ENCODE measurements around the gene SCAMP4.

GRCh38 chr19:1871630-1872029, 33.6 kb upstream of the SCAMP4 start:
- no peak for TF ChIP-seq CTCF (IDR thresholded peaks at IDR 0.05; ENCODE audit: insufficient read depth, low read length)
- no peak for TF ChIP-seq POLR2AphosphoS5 (IDR thresholded peaks at IDR 0.05; ENCODE audit: low read depth)
- TF ChIP-seq GABPA (IDR thresholded peaks at IDR 0.05; ENCODE audit: low read depth), result no peak
- TF ChIP-seq, protein P1, sequence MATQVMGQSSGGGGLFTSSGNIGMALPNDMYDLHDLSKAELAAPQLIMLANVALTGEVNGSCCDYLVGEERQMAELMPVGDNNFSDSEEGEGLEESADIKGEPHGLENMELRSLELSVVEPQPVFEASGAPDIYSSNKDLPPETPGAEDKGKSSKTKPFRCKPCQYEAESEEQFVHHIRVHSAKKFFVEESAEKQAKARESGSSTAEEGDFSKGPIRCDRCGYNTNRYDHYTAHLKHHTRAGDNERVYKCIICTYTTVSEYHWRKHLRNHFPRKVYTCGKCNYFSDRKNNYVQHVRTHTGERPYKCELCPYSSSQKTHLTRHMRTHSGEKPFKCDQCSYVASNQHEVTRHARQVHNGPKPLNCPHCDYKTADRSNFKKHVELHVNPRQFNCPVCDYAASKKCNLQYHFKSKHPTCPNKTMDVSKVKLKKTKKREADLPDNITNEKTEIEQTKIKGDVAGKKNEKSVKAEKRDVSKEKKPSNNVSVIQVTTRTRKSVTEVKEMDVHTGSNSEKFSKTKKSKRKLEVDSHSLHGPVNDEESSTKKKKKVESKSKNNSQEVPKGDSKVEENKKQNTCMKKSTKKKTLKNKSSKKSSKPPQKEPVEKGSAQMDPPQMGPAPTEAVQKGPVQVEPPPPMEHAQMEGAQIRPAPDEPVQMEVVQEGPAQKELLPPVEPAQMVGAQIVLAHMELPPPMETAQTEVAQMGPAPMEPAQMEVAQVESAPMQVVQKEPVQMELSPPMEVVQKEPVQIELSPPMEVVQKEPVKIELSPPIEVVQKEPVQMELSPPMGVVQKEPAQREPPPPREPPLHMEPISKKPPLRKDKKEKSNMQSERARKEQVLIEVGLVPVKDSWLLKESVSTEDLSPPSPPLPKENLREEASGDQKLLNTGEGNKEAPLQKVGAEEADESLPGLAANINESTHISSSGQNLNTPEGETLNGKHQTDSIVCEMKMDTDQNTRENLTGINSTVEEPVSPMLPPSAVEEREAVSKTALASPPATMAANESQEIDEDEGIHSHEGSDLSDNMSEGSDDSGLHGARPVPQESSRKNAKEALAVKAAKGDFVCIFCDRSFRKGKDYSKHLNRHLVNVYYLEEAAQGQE (IDR thresholded peaks at IDR 0.05; ENCODE audit: insufficient replicate concordance, low read depth), result no peak
